ENCODE measurements around the gene CLASRP. TPM values are rescaled to one million over a fixed set of nuclear protein-coding genes. Genes with fewer than 3 reads are reported as not detected.

CLASRP gene
- total and polyA plus RNA-seq, 9 of the 15 experiments (the other 6 are each of a cell fraction or from before 2014, with no cell fraction given): 0.94 to 86.3 (median 44.0) TPM

DNA sequence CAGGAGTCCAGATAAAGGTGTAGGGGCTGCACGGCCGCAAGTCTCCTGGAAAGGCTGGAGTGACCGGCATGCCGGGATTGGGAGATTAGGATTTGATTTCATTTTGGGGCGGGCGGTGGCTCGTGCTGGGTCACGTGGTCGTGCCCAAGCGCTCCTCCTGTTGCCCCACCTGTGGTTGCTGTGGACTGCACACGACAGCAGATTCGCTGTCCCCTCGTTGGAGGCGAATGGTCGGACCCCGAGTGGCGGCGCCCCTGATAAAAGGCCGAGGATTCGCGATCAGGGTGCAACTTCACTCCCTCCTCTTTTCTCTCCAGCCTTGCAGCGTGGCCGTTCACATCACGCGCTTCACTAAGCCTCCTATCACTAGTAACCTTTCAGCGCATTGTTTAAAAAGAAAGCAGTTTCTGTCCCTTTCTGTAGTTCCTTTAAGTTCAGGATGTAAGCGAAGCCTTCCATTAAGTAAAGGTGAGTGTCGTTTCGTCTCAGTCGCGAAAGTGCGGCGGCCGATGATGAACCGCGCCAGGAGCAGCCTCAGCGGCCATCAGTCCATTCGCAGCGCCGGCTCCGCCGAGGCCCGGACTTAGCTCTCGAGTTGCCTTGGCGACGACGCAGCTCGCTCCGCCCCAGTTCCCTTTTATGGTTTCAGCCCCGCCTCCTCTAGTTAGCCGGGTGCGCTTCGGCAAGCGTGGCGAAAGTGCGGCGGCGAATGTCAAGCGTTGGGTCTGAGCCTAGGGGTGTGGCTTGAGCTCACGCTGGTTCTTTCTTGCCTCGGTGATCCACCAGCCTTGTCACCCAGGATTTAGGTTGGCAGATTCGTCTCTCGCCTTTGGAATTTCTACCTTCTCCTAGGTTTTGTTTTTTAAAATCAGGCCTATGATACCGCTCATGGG lies 52.4 kb downstream of the CLASRP start (continued):
- TF ChIP-seq ETV1 (tag; conservative IDR thresholded peaks at IDR 0.05; ENCODE audit: low read depth) (no peak), SMARCE1 (IDR thresholded peaks at IDR 0.05) (no peak), AFF1 (IDR thresholded peaks at IDR 0.05; ENCODE audit: low read depth in 1 of 2, partially characterized antibody in 2 of 2) (no peak), ZNF699 (CRISPR knock-in tag; IDR thresholded peaks at IDR 0.05; ENCODE audit: insufficient replicate concordance) (no peak), GABPB1 (CRISPR knock-in tag; IDR thresholded peaks at IDR 0.05) (no peak), KAT8 (IDR thresholded peaks at IDR 0.05; ENCODE audit: low read depth) (no peak), CREB3L1 (IDR thresholded peaks at IDR 0.05; ENCODE audit: borderline replicate concordance, low read depth) (no peak), ATF6 (CRISPR knock-in tag; IDR thresholded peaks at IDR 0.05) (no peak), TCFL5 (CRISPR knock-in tag; conservative IDR thresholded peaks at IDR 0.05) (no peak), TEAD2 (tag; IDR thresholded peaks at IDR 0.05) (no peak)
- TF ChIP-seq, protein P1, sequence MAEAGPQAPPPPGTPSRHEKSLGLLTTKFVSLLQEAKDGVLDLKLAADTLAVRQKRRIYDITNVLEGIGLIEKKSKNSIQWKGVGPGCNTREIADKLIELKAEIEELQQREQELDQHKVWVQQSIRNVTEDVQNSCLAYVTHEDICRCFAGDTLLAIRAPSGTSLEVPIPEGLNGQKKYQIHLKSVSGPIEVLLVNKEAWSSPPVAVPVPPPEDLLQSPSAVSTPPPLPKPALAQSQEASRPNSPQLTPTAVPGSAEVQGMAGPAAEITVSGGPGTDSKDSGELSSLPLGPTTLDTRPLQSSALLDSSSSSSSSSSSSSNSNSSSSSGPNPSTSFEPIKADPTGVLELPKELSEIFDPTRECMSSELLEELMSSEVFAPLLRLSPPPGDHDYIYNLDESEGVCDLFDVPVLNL (CRISPR knock-in tag; IDR thresholded peaks at IDR 0.05; ENCODE audit: low read depth): no peak
- TF ChIP-seq, protein P2, sequence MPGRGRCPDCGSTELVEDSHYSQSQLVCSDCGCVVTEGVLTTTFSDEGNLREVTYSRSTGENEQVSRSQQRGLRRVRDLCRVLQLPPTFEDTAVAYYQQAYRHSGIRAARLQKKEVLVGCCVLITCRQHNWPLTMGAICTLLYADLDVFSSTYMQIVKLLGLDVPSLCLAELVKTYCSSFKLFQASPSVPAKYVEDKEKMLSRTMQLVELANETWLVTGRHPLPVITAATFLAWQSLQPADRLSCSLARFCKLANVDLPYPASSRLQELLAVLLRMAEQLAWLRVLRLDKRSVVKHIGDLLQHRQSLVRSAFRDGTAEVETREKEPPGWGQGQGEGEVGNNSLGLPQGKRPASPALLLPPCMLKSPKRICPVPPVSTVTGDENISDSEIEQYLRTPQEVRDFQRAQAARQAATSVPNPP (IDR thresholded peaks at IDR 0.05; ENCODE audit: borderline replicate concordance, insufficient read depth, insufficient read length): no peak
